ENCODE results near the gene ABRACL.

GRCh38 chr6:139014945-139015344 is 13.6 kb upstream of the ABRACL start:
- TF ChIP-seq CTCF (IDR thresholded peaks at IDR 0.05; ENCODE audit: poor library complexity) (no peak), EZH2phosphoT487 (IDR thresholded peaks at IDR 0.05; ENCODE audit: low read depth, severe bottlenecking, unreplicated experiment) (no peak), EZH2 (IDR thresholded peaks at IDR 0.05; ENCODE audit: borderline replicate concordance) (no peak)
